HG03520 (cell line): ENCODE results near the gene INSYN1.
"Not testable (repeated sequence)": the region's sequence is repeated elsewhere in the genome, so short reads cannot be mapped to it uniquely, and the experiment has no call there.

ENCODE experiments used
- ATAC-seq: cut with Tn5 transposase; IDR thresholded peaks from one replicate; pipeline ENCODE4 v1.9.1; 2021; ENCODE audit warnings: mild to moderate bottlenecking, moderate library complexity; ENCODE audit not compliant: unreplicated experiment

INSYN1 gene

GRCh38 chr15:73753250-73754130 lies at the start of gene INSYN1:
INSYN1 (minus strand) TSS chr15:73753351; CDS start chr15:73751130, 2,221 bp downstream.
- ATAC-seq, result no peak

DNA sequence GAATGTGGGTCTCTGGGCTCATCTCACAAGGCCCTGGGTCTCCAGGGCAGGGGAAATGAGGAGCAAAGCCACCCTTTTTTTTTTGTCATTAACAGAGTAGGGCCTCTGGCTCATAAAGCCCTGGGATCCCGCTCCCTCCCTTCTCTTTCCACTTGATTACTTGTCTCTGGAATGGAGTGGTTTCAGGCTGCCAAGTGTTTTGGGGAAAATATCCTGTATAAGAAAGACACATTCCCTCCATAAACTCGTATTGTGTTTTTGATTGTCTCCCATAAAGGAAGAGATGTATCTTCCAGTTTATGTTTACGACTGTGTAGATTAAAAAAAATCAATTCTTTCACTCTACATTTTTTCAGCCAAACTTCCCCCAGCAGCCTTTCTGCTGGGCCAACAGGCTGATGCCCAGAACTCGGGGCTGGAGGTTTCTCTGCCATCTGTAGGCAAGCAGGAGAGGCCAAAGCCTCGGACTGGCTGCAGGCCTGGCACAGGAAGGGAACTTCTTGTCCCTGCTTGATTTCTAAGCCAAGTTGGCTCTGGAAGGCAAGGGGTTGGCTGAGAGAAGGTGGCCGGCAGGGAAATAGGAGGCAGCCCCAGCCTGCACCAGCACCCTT lies 49.4 kb upstream of the INSYN1 start:
- no peak for ATAC-seq

- ATAC-seq, result no peak
Observed at GRCh38 chr15:73800662-73801345, 47.7 kb upstream of the INSYN1 start.

- ATAC-seq, result no peak
Observed at GRCh38 chr15:73799466-73799865, 46.3 kb upstream of the INSYN1 start.

GRCh38 chr15:73797366-73798158 lies 44.4 kb upstream of the INSYN1 start:
- no peak for ATAC-seq

DNA sequence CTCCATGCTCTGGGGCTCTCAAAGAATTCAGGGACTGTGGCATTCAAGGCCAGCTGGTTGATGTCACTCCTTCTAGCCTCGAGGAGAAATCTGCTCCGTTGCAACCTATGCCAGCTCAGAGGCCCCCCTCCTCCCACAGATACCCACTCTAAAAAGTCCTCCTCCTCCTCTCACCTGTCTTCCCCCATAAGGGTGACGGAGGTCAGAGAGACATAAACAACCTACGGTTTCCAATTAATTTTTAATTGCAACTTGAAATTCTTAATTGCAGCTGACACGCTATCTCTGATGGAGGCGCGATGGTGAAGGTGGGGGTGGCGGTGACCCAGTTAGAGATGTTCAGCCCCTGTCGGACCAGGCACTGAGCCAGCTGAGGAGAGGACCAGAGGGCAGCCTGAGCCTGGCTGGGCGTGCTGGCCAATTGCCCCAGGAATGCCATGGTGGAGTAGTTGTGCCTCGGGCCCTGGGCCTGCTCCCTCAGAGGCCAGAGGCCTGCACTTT lies 43.2 kb upstream of the INSYN1 start:
- no peak for ATAC-seq

- ATAC-seq, result no peak
Observed at GRCh38 chr15:73794443-73795133, 41.4 kb upstream of the INSYN1 start.

GRCh38 chr15:73792899-73793541 lies 39.9 kb upstream of the INSYN1 start:
- not testable (repeated sequence) for ATAC-seq

- no peak for ATAC-seq
Observed at GRCh38 chr15:73792415-73792814, 39.3 kb upstream of the INSYN1 start.

DNA sequence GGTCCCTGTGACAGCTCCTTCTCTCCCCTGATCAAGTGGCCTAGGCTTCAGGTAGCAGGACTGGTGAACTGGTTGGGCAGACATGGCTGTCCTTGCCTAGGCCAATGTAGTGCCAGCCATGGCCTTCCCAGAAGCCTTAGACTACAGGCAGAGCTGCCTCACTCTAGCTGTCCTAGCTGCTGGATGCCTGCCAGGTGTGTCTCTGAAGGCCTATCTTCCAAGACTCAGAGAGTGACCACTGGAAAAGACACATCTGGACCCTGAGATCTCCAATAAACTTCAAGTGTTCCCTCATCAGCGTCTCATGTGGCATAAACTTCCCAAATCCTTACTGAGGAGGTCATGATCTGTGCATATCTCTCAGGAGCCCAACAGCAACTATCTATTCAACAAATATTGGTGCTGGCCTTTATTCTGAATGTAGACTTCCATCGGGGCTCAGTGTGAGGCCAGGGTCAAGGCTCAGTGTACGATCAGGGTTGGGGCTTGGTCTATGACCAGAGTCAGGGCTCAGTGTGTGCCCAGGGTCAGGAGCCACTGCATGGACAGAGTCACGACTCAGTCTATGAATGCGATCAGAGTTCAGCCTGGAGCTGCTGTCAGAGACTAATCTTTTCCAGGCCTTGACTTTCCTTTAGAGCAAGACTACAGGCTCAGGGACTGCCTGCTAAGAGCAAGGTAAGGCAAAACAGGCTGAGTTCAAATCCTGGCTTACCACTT lies 36.5 kb upstream of the INSYN1 start:
- no peak for ATAC-seq

- no peak for ATAC-seq
Observed at GRCh38 chr15:73787621-73788020, 34.5 kb upstream of the INSYN1 start.

DNA sequence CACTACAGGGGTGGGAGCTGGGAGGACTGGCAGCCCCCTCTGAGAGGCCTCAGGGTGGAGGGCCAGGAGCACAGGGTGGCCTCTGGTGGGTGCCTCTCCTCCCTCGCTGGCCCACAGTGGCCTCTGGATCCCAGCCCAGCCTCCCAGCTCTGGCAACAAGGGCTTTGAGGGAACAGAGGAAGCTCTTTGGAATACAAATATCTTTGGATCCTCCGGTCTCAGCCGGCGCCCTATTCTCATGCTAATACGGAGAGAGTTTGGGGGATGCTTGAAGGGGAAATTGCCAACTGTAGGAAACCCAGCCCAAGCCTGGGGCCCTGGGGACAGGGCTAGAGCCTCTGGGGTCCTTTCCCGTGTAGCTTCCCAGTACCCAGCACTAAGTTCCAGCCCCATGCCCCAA lies 33.4 kb upstream of the INSYN1 start:
- ATAC-seq, result no peak

- ATAC-seq, result not testable (repeated sequence)
Observed at GRCh38 chr15:73785256-73786014, 32.3 kb upstream of the INSYN1 start.

- no peak for ATAC-seq
Observed at GRCh38 chr15:73784291-73784690, 31.1 kb upstream of the INSYN1 start.

GRCh38 chr15:73782344-73782959 lies 29.3 kb upstream of the INSYN1 start:
- ATAC-seq, result no peak

DNA sequence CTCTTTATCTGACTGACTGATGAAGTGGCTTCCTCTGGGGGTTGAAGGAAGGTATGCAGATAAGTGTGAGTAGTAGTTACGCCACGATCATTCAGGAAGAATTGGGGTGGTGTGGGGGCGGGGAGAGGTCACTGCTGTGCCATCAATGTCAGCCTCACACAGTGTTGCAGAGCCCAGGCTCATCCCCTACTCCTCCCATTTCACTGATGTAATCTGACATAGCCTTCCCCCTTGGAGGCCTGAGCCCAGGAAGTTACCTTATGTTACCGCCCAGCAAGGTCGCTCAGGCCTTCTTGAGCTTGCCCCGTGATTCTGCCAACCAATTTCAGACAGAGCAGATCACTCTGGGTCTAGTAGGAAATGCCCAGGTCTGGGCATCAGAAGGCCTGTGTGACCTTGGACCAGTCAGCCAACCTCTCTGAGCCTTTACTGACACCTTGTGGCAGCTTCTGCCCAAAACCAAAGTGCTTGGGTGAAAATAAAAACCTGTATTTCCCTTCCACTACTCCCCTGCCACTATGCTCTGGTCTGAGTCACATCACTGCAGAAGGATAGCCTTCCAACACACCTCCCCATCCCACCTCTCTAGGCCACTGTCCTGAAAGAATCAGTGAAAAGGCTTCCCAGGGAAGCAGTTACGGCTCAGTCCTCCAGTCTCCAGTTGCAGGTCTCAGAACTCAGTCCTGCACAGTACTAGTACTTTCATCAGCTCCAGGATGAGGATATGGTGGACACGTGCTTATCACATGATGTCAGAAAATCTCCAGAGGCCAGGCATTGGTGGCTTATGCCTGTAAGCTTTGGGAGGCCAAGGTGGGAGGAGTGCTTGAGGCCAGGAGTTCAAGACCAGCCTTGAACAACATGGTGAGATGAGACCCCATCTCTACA lies 28.1 kb upstream of the INSYN1 start:
- ATAC-seq, result no peak

DNA sequence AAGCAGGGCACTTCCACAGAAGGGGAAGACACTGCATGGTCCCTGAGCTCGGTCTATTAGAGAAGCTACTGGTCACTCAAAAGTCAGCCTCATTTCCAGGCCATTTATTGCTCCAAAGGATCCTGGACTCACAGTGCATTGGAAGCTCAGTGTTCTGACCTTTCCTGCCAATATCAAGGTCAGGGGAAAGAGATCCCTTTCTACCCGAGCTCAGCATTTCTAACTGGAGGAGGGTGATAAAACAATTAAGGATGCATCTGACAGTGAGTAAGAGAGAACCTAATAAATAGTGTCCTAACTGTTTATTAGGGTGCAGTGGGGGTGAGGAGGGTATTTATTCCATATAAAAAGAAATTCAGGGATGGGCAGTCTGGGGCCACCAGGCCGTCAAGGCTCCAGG lies 26.8 kb upstream of the INSYN1 start:
- ATAC-seq, result no peak
